ENCODE results near the gene ST6GALNAC6.
A peak's percentile ranks its signal among the peaks of the same experiment; 100 is the strongest.

The ST6GALNAC6 gene

GRCh38 chr9:127899128-127899943, at the start of gene ST6GALNAC6:
TSS of gene ST6GALNAC6 (minus strand) at chr9:127899603. CDS start at chr9:127897981, 1,622 bp downstream.
- no peak for DNase-seq

- no peak for DNase-seq
Measured at GRCh38 chr9:127947841-127948710, 48.7 kb upstream of the ST6GALNAC6 start.

GRCh38 chr9:127946728-127947127, 47.3 kb upstream of the ST6GALNAC6 start:
- no peak for DNase-seq

- DNase-seq, result no peak
Measured at GRCh38 chr9:127945942-127946341, 46.5 kb upstream of the ST6GALNAC6 start.

GRCh38 chr9:127945338-127945737, 45.9 kb upstream of the ST6GALNAC6 start:
- no peak for DNase-seq

- no peak for DNase-seq
Measured at GRCh38 chr9:127944586-127945218, 45.3 kb upstream of the ST6GALNAC6 start.

- DNase-seq, result peak; percentile 66
Measured at GRCh38 chr9:127943731-127944144, 44.3 kb upstream of the ST6GALNAC6 start.

- no peak for DNase-seq
Measured at GRCh38 chr9:127943011-127943662, 43.7 kb upstream of the ST6GALNAC6 start.

GRCh38 chr9:127942216-127943010, 43.0 kb upstream of the ST6GALNAC6 start:
- DNase-seq, result peak; percentile 31

GRCh38 chr9:127941961-127942215, 42.5 kb upstream of the ST6GALNAC6 start:
- DNase-seq, result no peak

GRCh38 chr9:127941062-127941960, 41.9 kb upstream of the ST6GALNAC6 start:
- DNase-seq, result no peak

- no peak for DNase-seq
Measured at GRCh38 chr9:127940593-127940992, 41.2 kb upstream of the ST6GALNAC6 start.

- no peak for DNase-seq
Measured at GRCh38 chr9:127938298-127938690, 38.9 kb upstream of the ST6GALNAC6 start.

GRCh38 chr9:127937388-127938297, 38.2 kb upstream of the ST6GALNAC6 start, which contains the start of gene DPM2:
TSS of gene DPM2 (minus strand) at chr9:127937854. CDS start at chr9:127937820, 34 bp downstream.
- peak; percentile 67 for DNase-seq

- DNase-seq, result no peak
Measured at GRCh38 chr9:127937056-127937387, 37.6 kb upstream of the ST6GALNAC6 start.

- DNase-seq, result no peak
Measured at GRCh38 chr9:127936347-127936852, 37.0 kb upstream of the ST6GALNAC6 start.

GRCh38 chr9:127935765-127936221, 36.4 kb upstream of the ST6GALNAC6 start:
- DNase-seq, result no peak

- no peak for DNase-seq
Measured at GRCh38 chr9:127934986-127935385, 35.6 kb upstream of the ST6GALNAC6 start.

- no peak for DNase-seq
Measured at GRCh38 chr9:127934248-127934647, 34.8 kb upstream of the ST6GALNAC6 start.
